ENCODE measurements around the gene ZNF384.

Gene ZNF384

DNA sequence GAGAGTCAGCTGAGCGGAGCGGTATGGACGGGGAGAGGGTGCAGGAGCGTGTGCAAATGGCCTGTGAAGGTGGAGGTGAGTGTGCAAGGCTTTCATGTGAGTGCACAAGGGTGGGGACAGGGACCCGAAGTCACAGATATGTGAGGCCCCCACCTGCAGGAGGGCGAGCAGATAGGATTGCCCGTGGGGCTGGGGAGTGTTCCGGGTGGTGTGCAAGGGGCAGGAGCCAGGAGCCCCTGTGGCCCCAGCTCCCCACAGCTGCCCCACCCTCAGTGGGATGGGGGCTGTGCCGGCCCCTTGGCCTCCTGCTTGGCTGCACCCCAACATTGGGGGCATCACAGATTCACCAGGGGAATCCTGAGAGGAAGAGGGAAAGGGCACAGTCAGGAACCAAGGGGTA lies 5.5 kb upstream of the ZNF384 start:
- no peaks in the 10 kb centered on the region for H3F3A ChIP-seq (ENCODE audit: insufficient read depth)
- H3K9ac ChIP-seq (ENCODE audit: low read length): no peak overlapping the region
- no peaks in the 10 kb centered on the region for H4K20me1 ChIP-seq (ENCODE audit: low read depth, low read length)
- TF ChIP-seq CTCF (IDR thresholded peaks at IDR 0.05; ENCODE audit: insufficient read depth, low read length, poor library complexity, severe bottlenecking): no peak
- no peak for TF ChIP-seq EZH2phosphoT487 (conservative IDR thresholded peaks at IDR 0.05; ENCODE audit: low read length)
- no peak overlapping the region for H3K27ac ChIP-seq (ENCODE audit: low read depth, low read length)
- no peaks in the 10 kb centered on the region for H3K9me3 ChIP-seq (ENCODE audit: insufficient read depth, low read length)
- no peak overlapping the region for H3K4me3 ChIP-seq (ENCODE audit: insufficient read depth, low read length, poor library complexity, severe bottlenecking)
- H3K9me2 ChIP-seq (replicated peaks; ENCODE audit: insufficient read depth, low read length): no peaks in the 10 kb centered on the region
- H3K79me2 ChIP-seq (ENCODE audit: insufficient read depth, low read length): peaks cover 9% of the 10 kb centered on the region; the same call in 1 of the 2 replicates
- H3K36me3 ChIP-seq (ENCODE audit: low read length): no peaks in the 10 kb centered on the region
- H3K27me3 ChIP-seq (ENCODE audit: low read length): no peaks in the 10 kb centered on the region
- H3K4me2 ChIP-seq (ENCODE audit: low read depth, low read length, poor library complexity, severe bottlenecking): no peak overlapping the region
- H2AFZ ChIP-seq (ENCODE audit: low read depth, low read length, severe bottlenecking): no peak overlapping the region

- Histone ChIP-seq H2AFZ (ENCODE audit: low read depth, low read length, severe bottlenecking) (no peak overlapping the region), H4K20me1 (ENCODE audit: low read depth, low read length) (no peaks in the 10 kb centered on the region), H3K27ac (ENCODE audit: low read depth, low read length) (no peak overlapping the region), H3K9me2 (replicated peaks; ENCODE audit: insufficient read depth, low read length) (no peaks in the 10 kb centered on the region), H3K9me3 (ENCODE audit: insufficient read depth, low read length) (no peaks in the 10 kb centered on the region), H3K4me2 (ENCODE audit: low read depth, low read length, poor library complexity, severe bottlenecking) (no peak overlapping the region), H3K9ac (ENCODE audit: low read length) (no peak overlapping the region), H3K27me3 (ENCODE audit: low read length) (no peaks in the 10 kb centered on the region), H3K4me3 (ENCODE audit: insufficient read depth, low read length, poor library complexity, severe bottlenecking) (no peak overlapping the region), H3K36me3 (ENCODE audit: low read length) (no peaks in the 10 kb centered on the region), H3K79me2 (ENCODE audit: insufficient read depth, low read length) (peaks cover 14% of the 10 kb centered on the region), H3F3A (ENCODE audit: insufficient read depth) (no peaks in the 10 kb centered on the region)
- TF ChIP-seq CTCF (IDR thresholded peaks at IDR 0.05; ENCODE audit: insufficient read depth, low read length, poor library complexity, severe bottlenecking) (no peak), EZH2phosphoT487 (conservative IDR thresholded peaks at IDR 0.05; ENCODE audit: low read length) (no peak)
These were observed 4.7 kb upstream of the ZNF384 start for GRCh38 chr12:6693832-6694355.

- H3K9me2 ChIP-seq (replicated peaks; ENCODE audit: insufficient read depth, low read length): no peaks in the 10 kb centered on the region
- H3K27ac ChIP-seq (ENCODE audit: low read depth, low read length): no peak overlapping the region
- no peak overlapping the region for H2AFZ ChIP-seq (ENCODE audit: low read depth, low read length, severe bottlenecking)
- H3K4me2 ChIP-seq (ENCODE audit: low read depth, low read length, poor library complexity, severe bottlenecking): no peak overlapping the region
- no peak for TF ChIP-seq EZH2phosphoT487 (conservative IDR thresholded peaks at IDR 0.05; ENCODE audit: low read length)
- no peak for TF ChIP-seq CTCF (IDR thresholded peaks at IDR 0.05; ENCODE audit: insufficient read depth, low read length, poor library complexity, severe bottlenecking)
- H3F3A ChIP-seq (ENCODE audit: insufficient read depth): 0 out of 2 replicates have a peak, but pooled peaks cover 5% of the 10 kb centered on the region
- H3K9me3 ChIP-seq (ENCODE audit: insufficient read depth, low read length): no peaks in the 10 kb centered on the region
- peaks cover 24% of the 10 kb centered on the region for H3K79me2 ChIP-seq (ENCODE audit: insufficient read depth, low read length)
- no peaks in the 10 kb centered on the region for H3K36me3 ChIP-seq (ENCODE audit: low read length)
- no peak overlapping the region for H3K4me3 ChIP-seq (ENCODE audit: insufficient read depth, low read length, poor library complexity, severe bottlenecking)
- H3K27me3 ChIP-seq (ENCODE audit: low read length): no peaks in the 10 kb centered on the region
- no peak overlapping the region for H3K9ac ChIP-seq (ENCODE audit: low read length)
- H4K20me1 ChIP-seq (ENCODE audit: low read depth, low read length): no peaks in the 10 kb centered on the region
These were observed 3.7 kb upstream of the ZNF384 start for GRCh38 chr12:6692888-6693287.

All from SU-DHL-6 (cell line).